Adrenal gland (tissue), 12 donors: ENCODE measurements around the gene RGS8. TPM values are rescaled to one million over a fixed set of nuclear protein-coding genes. Genes with fewer than 3 reads are reported as not detected.
A peak's percentile ranks its signal among the peaks of the same experiment; 100 is the strongest.

ENCODE experiments used
- DNase-seq, 7 donors: peaks; one replicate each; pipeline ENCODE4 v3.0.0-alpha.2; 2019 to 2020
- H3K27ac ChIP-seq, 5 donors: fragments of 200-600 bp; sonication (generic) in 4 of 5; 1 replicate in 3 of 5; 2 replicates in 2 of 5; pipeline versions ENCODE4 v1.5.1 to v1.8.0; 2016 to 2020; ENCODE audit warnings: mild to moderate bottlenecking in 1 of 5
- H3K27me3 ChIP-seq: fragments of 200-600 bp; 2 replicates; pipeline ENCODE4 v1.8.0; 2021
- H3K36me3 ChIP-seq, 2 donors: fragments of 200-600 bp; replicated peaks in 1 of 2; 1 replicate in 1 of 2; 2 replicates in 1 of 2; pipeline versions ENCODE4 v1.5.1 to v1.8.0; 2018 to 2022
- H3K4me1 ChIP-seq, 2 donors: fragments of 200-600 bp; replicated peaks in 1 of 2; 1 replicate in 1 of 2; 2 replicates in 1 of 2; pipeline versions ENCODE4 v1.5.1 to v1.8.0; 2018 to 2021
- H3K4me3 ChIP-seq, 4 donors: fragments of 200-600 bp; sonication (generic) in 3 of 4; one replicate each; pipeline ENCODE4 v1.5.1; 2016 to 2018
- H3K9me3 ChIP-seq, 3 donors: fragments of 200-600 bp; sonication (generic) in 1 of 3; replicated peaks in 1 of 3; 1 replicate in 2 of 3; 2 replicates in 1 of 3; pipeline versions ENCODE4 v1.5.1 to v1.8.0; 2016 to 2021
- POLR2A ChIP-seq, 2 donors: fragments of 450-650 bp; IDR thresholded peaks; one replicate each; pipeline ENCODE4 v1.6.1; 2017; ENCODE audit warnings: antibody characterized with exemption in 2 of 2, mild to moderate bottlenecking in 2 of 2, moderate library complexity in 1 of 2
- WGBS, 4 donors: extraction: QIAGEN DNeasy Blood & Tissue Kit in 2 of 4; methylation state at CpG; one replicate each; pipeline versions ENCODE4 v1.1.5 to v1.1.7; 2013 to 2017; 5-methylcytosine and 5-hydroxymethylcytosine counted together
- intact Hi-C, 2 donors: fragments of 100-400 bp; cut with DNase I; formaldehyde crosslinking; loops; one replicate each; pipeline versions ENCODE4 v1.14.1 to v1.15.0; 2022 to 2023
- polyA plus RNA-seq, 3 donors: library from polyadenylated mRNA; stranded (reverse); fragments of 200-250 nt in 2 of 3; fragments of 350-450 nt in 1 of 3; fragmentation: Illumina TruSeq in 1 of 3; extraction: RNeasy Lipid Tissue Mini Kit (QIAGEN cat#74804) in 1 of 3; gene quantifications; one replicate each; pipeline ENCODE4 v1.2.3, GENCODE V29; 2013 to 2014
- total RNA-seq, 9 donors: library from RNA; depleted of rRNA in 4 of 9; stranded (reverse); fragments of >200 nt in 4 of 9; fragments of 120-200 nt in 1 of 9; fragmentation: NEBNext Ultra II Directional in 1 of 9; extraction: Animal tissue kit (Norgen Biotek cat#: 25700) in 1 of 9; gene quantifications; one replicate each; pipeline versions ENCODE4 v1.1.0 to v1.2.4, GENCODE V29; 2013 to 2023
- TF ChIP-seq, protein P1 (sequence below), 6 experiments: fragments of 450-650 bp in 4 of 6; fragments of 200-600 bp in 2 of 6; sonication (generic) in 1 of 6; IDR thresholded peaks; 1 replicate in 5 of 6; 2 replicates in 1 of 6; pipeline versions ENCODE4 v1.5.1 to v1.8.0; 2016 to 2021; ENCODE audit warnings: antibody characterized with exemption in 6 of 6, mild to moderate bottlenecking in 2 of 6, moderate library complexity in 1 of 6
- donor health status: healthy with polysubstance abuse.
- donor health status: Bipolar disorder and iron deficiency.
- donor health status: DM: yes; HTN: yes; CAD: no.
- donor health status: DM: no; HTN: no; CAD: no.
- donor health status: DM: no; HTN: no; CAD: no.
- donor health status: DM: yes; HTN: yes; CAD: no.

The RGS8 gene
- total and polyA plus RNA-seq, 12 donors = 0.40 to 11.8 (median 1.2) TPM

DNA sequence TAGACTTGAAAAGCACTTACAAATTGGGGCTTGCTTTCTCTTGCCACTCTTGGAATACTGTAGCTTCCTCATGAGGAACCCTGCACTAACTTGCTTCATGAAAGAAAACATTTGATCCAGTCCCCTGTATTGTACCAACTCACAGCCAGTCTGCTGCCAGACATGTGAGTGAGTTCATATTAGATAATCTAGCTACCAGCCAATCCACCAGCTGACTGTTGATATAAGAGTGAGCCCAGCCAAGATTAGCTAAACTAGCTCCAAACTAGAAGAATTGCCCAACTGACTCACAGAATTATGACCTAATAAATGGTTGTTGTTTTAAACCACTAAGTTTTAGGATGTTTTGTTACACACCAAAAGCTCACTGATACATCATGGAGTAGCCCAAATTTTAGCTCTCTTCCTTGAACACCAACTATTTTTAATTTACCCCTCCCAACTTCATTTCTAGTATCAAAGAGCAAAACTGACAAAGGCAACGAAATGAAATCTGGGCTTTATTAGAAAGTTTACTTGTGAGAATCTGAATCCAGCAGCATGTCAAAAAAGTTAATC is 6.6 kb upstream of the RGS8 start:
- intact Hi-C loops = no loop called here
- no peak for DNase-seq
- H3K4me3 ChIP-seq = no peak overlapping the region
- no peak overlapping the region for H3K27ac ChIP-seq
- H3K4me1 ChIP-seq = peaks cover 3 to 5% of the 10 kb centered on the region in 2 donors
- H3K9me3 ChIP-seq = no peaks in the 10 kb centered on the region
- TF ChIP-seq, protein P1, sequence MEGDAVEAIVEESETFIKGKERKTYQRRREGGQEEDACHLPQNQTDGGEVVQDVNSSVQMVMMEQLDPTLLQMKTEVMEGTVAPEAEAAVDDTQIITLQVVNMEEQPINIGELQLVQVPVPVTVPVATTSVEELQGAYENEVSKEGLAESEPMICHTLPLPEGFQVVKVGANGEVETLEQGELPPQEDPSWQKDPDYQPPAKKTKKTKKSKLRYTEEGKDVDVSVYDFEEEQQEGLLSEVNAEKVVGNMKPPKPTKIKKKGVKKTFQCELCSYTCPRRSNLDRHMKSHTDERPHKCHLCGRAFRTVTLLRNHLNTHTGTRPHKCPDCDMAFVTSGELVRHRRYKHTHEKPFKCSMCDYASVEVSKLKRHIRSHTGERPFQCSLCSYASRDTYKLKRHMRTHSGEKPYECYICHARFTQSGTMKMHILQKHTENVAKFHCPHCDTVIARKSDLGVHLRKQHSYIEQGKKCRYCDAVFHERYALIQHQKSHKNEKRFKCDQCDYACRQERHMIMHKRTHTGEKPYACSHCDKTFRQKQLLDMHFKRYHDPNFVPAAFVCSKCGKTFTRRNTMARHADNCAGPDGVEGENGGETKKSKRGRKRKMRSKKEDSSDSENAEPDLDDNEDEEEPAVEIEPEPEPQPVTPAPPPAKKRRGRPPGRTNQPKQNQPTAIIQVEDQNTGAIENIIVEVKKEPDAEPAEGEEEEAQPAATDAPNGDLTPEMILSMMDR (IDR thresholded peaks at IDR 0.05) = no peak
- TF ChIP-seq POLR2A (IDR thresholded peaks at IDR 0.05) = no peak
- 61 to 97% (median 96%) methylated on average over 1 of the region's 1 CpG for WGBS, 4 donors
- no peaks in the 10 kb centered on the region for H3K27me3 ChIP-seq
- H3K36me3 ChIP-seq = no peaks in the 10 kb centered on the region

DNA sequence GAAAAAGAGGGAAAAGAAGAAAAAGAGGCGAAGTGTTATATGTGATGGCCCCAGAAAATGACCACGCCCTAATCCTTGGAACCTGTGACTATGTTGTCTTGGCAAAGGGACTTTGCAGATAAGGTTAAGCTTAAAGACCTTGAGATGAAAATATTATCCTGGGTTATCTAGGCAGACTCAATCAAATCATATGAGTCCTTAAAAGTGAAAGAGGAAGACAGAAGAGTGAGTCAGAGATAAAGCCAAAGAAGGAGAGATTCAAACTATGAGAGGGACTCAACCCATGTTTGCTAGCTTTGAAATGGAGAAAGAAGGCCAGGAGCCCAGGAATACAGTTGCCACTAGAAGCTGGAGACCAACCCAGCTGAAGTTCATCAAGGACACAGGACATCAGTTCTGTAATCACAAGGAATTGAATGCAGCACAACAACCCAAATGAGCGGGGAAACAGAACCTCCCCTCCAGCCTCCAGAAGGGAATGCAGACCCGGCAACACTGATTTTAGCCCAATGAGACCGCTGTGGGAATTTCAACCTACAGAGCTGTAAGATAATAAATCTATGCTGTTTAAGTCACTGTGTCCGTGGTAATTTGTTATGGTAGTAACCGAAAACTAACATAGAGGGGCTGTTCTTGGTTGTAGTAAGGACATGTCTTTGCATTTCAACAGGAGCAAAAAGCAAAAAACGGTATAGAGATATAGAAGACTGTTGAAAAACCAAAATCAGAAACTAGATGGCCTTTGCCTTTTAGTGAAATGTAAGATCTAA is 4.2 kb upstream of the RGS8 start:
- intact Hi-C loops = no loop called here
- Histone ChIP-seq H3K27me3 (no peaks in the 10 kb centered on the region), H3K27ac (peak overlapping the region in 1 of 5 donors; percentile 35), H3K4me3 (no peak overlapping the region), H3K4me1 (peaks cover 3 to 5% of the 10 kb centered on the region in 2 donors), H3K9me3 (no peaks in the 10 kb centered on the region), H3K36me3 (no peaks in the 10 kb centered on the region)
- WGBS, 4 donors = 69 to 79% (median 74%) methylated on average over 8 of the region's 8 CpGs
- TF ChIP-seq, protein P1 (IDR thresholded peaks at IDR 0.05) = no peak
- no peak for TF ChIP-seq POLR2A (IDR thresholded peaks at IDR 0.05)
- DNase-seq = peak in 4 of 7 donors; percentile 35 to 54 (median 36)

DNA sequence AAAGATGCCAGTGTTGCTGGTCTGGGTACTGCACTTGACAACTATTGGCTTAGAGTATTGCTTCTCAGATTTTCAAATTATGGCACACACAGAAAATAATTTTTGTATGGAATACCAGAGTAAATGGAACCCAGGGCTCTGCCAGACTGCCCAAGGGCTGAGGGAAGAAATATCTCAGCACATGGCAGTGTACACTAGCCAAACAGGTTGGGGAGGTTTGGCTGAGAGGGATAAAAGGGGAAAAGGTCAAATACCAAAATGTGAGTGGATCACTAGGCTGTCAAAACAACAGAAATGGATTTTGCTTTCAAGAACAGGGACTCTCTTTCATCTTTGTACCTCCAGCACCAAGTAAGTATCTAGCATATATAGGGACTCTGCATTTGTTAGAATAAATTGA is 3.0 kb upstream of the RGS8 start:
- intact Hi-C loops = no loop called here
- Histone ChIP-seq H3K4me3 (no peak overlapping the region), H3K36me3 (no peaks in the 10 kb centered on the region), H3K27ac (no peak overlapping the region), H3K9me3 (no peaks in the 10 kb centered on the region), H3K4me1 (peaks cover 3 to 5% of the 10 kb centered on the region in 2 donors), H3K27me3 (no peaks in the 10 kb centered on the region)
- no peak for DNase-seq
- TF ChIP-seq, protein P1 (IDR thresholded peaks at IDR 0.05) = no peak
- no peak for TF ChIP-seq POLR2A (IDR thresholded peaks at IDR 0.05)

DNA sequence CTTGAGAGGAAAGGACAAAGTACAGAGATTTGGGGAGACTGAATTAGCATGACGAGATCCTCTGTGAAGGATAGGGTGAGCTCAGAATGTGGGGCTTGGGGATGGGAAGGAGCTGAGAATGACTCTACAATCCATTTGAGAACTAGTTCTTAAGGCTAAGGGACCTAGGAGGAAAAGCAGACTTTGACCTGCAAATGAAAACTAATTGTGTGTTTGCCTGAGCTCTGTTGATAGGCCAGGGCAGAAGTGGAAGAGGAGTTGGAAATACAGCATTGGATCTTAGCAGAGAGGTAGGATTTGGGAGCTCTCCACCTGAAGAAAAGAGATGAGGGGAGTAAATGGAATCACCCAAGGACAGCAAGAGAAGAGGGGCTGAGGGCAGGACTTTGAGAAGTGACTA is 2.1 kb upstream of the RGS8 start:
- WGBS, 4 donors = 44 to 94% (median 89%) methylated on average over 1 of the region's 1 CpG
- no peaks in the 10 kb centered on the region for H3K27me3 ChIP-seq
- no peak overlapping the region for H3K27ac ChIP-seq
- no peaks in the 10 kb centered on the region for H3K9me3 ChIP-seq
- TF ChIP-seq, protein P1 (IDR thresholded peaks at IDR 0.05) = no peak
- TF ChIP-seq POLR2A (IDR thresholded peaks at IDR 0.05) = no peak
- H3K4me3 ChIP-seq = no peak overlapping the region
- no peaks in the 10 kb centered on the region for H3K36me3 ChIP-seq
- H3K4me1 ChIP-seq = peaks cover 3 to 5% of the 10 kb centered on the region in 2 donors
- intact Hi-C loops = no loop called here
- DNase-seq = no peak
